ENCODE measurements around the gene SLC4A4. TPM values are rescaled to one million over a fixed set of nuclear protein-coding genes. Genes with fewer than 3 reads are reported as not detected.
A peak's percentile ranks its signal among the peaks of the same experiment; 100 is the strongest.
"Not testable (repeated sequence)": the region's sequence is repeated elsewhere in the genome, so short reads cannot be mapped to it uniquely, and the experiment has no call there.

The SLC4A4 gene
- total RNA-seq, 1 experiment from 2014 or later = not detected

DNA sequence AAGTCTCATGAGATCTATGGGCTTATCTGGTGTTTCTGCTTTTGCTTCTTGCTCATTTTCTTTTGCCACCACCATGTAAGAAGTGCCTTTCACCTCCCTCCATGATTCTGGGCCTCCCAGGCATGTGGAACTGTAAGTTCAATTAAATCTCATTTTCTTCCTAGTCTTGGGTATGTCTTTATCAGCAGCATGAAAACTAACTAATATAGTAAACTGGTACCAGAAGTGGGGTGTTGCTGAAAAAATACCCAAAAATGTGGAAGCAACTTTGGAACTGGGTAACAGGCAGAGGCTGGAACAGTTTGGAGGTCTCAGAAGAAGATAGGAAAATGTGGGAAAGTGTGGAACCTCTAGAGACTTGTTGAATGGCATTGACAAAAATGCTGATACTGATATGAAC lies 70.1 kb downstream of the SLC4A4 start:
- not testable (repeated sequence) for DNase-seq (ENCODE audit: low spot score)

DNA sequence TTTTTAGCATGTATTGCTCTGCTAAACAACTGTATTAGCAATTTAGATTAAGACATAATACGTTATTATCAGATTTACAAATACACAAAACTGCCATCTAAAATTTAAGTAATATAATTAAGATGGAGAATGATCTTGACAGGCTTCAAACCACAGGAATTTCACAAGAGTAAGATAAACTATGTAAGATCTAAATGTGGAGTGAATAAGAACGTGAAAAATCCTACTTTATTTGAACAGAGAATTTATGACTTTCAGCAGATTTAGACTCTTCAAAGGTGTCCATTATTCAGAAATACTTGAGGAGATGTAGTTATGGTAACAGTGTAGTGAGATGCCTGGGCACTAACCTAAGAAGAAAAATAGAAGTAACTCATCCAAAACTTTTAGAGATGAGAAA lies 73.2 kb downstream of the SLC4A4 start:
- DNase-seq (ENCODE audit: low spot score) = no peak

DNA sequence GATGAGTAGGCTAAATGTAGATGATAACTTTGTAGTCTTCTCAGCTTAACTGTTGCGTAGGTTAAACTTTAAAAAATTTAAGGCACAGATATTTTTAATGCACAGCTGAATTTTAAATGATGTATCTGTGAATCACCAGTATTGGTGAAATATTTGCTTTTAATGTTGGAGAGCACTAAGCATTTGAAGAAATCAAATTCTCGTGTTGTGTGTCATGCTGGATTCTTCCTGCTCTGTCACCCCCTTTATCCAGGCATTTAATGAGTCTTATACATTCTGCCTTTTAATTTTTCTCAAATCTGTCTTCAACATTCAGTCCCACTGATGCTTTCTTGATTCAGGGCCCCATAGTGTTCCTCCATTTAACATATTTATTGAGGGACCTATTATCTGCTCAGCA lies 76.7 kb downstream of the SLC4A4 start:
- DNase-seq (ENCODE audit: low spot score) = no peak

- no peak for DNase-seq (ENCODE audit: low spot score)
These were observed 78.3 kb downstream of the SLC4A4 start for GRCh38 chr4:71417150-71417549.

DNA sequence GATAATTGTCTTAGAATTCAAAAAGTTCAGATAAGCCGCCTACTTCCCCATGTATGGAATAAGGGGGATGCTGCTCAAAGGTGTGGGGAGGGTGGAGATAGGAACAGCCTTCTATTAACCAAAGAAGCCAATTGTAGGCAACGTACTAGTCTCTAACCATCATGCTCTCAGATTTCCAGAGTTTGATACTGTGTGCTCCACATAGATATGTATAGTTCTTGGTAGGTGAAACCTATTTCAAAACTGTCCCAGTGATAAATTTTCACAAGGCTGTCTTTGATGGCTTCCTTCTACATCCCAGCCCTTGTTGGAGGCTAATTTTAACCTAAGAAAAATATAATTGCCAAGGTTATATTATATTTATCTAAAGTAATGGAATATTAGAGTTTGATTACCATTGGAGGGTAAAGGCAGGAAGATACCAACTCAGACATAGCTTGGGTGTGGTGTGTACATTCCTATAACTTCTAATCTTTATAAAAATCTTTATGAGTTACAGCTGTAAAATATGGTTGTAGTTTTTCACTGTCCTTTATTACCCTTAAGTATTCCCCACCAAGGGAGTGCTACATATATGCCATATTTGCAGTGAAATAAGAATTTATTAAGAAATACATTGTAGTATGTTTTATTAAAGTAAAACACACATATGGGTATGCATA lies 87.7 kb downstream of the SLC4A4 start:
- DNase-seq (ENCODE audit: low spot score) = no peak

DNA sequence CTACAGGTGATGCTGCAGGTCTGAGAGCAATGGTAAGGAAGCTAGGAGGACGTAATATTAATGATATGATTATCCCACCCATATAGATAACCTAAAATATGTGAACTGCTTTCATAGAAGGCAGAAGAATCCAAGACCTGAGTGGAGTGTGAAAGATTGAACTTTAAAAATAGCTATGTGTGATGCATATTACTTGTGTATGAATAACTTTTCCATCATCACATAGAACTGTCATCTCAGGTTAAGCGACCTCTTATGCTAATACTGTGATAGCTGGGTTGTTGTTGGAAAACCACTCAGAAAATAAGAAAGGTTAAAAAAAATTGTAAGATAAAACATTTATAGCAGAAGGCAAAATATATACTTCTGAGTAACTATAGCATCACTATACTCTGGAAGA lies 90.3 kb downstream of the SLC4A4 start:
- no peak for DNase-seq (ENCODE audit: low spot score)

DNA sequence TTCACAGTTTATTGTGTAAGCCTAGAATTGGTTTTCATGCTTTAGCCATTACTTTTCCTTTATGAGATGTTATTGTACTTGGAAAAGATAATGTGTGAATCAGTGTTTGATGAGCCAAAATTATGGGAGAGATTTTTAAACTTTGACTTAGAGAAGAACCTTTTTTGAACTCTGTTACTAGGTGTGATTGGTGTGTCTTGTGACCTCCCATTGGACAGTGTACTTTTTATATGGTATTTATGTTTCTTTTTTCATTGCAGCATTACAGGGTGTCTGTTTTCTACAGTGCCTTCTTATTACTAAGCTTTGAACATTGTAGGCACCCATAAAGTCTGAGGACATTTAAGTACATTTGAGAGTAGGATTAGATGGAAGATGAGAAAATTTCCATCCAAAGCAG lies 91.1 kb downstream of the SLC4A4 start:
- no peak for DNase-seq (ENCODE audit: low spot score)

DNA sequence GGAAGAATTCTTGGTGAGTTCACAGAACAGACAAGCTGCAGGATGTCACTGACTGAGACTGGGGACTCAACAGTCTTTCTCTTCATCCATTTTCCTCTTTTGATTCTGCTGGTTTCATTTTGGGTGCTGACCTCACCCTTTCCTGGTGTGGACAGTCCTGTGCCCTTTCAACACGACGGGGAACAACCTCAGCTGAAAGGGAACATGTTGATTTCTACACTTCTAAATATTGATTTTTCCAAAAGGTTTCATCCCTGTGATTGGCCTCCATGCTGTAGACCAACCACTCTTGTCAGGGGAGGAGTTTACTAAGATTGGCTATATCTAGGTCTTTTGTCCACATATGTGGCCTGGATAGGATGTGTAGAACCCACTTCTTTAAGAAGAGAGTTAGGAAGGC lies 91.8 kb downstream of the SLC4A4 start:
- no peak for DNase-seq (ENCODE audit: low spot score)

DNA sequence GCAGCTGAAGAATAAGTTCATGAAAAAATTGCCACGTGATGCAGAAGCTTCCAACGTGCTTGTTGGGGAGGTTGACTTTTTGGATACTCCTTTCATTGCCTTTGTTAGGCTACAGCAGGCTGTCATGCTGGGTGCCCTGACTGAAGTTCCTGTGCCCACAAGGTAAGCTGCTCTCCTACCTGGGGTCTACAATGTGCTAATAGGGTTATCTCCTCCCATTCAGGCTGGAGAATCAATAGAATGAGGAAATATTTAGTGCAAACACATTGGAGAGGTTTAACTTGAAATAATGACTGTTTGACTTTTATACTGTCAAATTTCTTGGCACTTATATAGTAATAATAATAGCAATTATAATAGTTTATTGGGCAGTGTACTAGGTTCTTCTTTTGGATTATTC lies 101.8 kb downstream of the SLC4A4 start:
- DNase-seq (ENCODE audit: low spot score) = no peak

DNA sequence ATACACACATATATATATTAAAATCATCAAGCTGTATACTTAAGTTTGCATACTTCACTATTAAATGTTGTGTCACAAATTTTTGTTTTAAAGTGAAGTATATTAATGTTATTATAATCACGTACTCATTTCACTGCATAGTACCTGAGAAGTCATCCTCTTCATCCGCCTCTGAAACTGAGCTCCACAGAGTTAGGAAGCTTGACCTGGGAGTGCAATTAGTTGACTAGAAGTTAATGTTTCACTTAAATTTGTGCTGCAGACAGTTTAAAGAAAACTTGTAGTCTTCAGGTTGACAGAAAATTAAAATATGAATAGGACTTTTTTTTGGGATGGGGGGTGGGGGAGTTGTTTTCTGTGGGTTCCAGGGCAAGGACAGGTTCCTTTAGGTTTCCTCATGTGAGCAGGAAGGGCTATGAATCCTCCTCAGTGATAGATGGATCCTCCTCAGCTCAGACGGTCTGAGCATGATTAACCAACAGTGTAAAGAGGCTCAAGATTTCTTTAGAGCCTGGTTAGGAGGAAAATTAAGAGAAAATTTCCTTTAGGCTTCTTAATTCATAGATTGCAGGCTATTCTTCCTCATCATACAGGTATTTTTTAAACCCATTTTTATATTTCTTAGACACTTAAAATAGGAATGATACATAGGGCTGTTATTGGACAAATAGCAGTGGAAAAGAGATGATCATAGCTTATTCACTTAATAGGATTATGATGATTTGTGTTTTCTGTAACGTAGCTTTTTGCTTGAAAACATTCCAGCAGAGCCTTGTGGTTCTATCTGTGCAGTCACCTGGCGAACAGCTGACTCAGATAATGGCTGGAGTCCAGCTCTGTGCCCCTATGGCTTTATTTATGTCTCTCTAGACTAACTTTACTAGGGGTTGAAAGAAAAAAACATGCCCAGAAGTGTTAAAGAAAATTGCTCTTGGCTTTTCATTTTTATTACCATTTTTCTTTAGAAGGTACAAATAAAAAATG lies 102.7 kb downstream of the SLC4A4 start:
- peak; percentile 1 for DNase-seq (ENCODE audit: low spot score)

GRCh38 chr4:71442336-71442735 lies 103.5 kb downstream of the SLC4A4 start:
- DNase-seq (ENCODE audit: low spot score) = no peak

DNA sequence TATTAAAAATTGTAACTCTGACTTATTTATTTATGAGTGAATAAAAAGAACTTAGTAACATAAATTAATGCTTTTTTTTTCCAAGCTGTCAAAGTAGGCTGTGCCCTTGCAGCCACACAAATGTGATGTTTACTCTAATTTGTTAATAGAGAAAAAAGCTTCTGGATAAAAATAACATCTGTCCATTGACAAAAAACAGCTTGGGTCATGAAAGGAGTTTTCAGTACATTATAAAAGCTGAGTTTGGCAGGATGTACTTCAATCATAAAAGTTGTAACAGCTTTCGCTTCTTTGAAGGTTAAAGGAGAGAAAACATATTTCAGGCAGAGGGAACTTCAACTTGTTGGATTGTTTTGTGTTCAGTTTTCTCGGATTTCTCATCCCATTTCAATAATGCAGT lies 105.6 kb downstream of the SLC4A4 start:
- no peak for DNase-seq (ENCODE audit: low spot score)

GRCh38 chr4:71445811-71446210 lies 107.0 kb downstream of the SLC4A4 start:
- DNase-seq (ENCODE audit: low spot score) = no peak

- no peak for DNase-seq (ENCODE audit: low spot score)
These were observed 107.8 kb downstream of the SLC4A4 start for GRCh38 chr4:71446479-71447081.

DNA sequence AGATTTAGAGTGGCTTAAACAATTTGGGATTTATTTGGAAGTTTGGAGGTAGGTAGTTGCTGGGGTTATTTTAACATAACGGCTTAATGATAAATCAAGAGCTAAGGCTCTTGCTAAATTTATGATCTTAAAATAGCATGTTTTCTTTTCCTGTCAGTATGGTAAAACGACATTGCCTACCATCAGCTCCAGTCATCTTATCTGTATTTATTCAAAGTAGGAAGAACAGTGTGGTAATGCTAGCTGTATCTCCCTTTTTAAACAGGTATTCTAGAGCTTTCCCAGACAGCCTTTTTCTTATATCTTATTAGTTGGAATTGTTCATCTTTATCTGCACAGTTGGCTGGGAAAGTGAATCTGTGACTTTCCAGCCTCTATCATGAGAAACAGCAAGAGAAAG lies 110.2 kb downstream of the SLC4A4 start:
- DNase-seq (ENCODE audit: low spot score) = no peak

DNA sequence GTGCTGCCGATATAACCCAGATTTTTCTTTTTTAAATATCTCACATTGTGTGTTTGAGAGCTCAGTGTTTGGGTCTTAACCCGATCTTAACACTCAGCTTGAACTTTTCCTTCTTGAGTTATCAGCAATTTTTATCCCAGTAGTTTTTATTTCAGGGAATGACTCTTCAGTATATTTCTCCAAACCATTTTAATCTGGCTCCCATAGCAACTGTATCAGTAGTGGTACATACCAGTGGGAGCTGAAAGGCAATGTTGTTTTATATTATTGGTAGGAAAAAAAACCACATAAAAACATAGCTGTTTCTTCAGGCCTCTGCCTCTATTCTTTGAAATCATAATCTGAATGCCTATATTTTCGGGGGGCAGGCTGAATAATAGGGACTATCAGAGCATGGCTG lies 111.1 kb downstream of the SLC4A4 start:
- no peak for DNase-seq (ENCODE audit: low spot score)

- no peak for DNase-seq (ENCODE audit: low spot score)
These were observed 114.7 kb downstream of the SLC4A4 start for GRCh38 chr4:71453531-71453930.

DNA sequence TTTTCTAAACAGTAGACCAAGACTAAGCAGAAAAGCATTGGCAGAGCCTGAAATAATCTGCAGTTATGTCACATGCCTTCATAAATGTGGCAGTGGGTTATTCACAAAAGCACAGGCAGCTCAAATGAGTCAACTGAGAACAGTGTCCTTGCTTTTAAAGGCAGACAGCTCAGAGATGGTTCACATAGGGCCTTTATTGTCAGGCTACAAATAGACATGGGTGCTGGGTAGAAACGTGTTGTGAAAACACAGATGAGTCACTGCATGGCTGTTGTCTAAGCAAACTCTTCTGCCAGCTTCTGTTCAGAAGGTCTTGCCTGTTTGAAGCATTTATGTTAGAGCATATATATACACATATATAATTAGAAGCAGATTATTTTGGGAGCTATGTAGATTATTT lies 118.0 kb downstream of the SLC4A4 start:
- no peak for DNase-seq (ENCODE audit: low spot score)

- no peak for DNase-seq (ENCODE audit: low spot score)
These were observed 121.6 kb downstream of the SLC4A4 start for GRCh38 chr4:71460371-71460770.

DNA sequence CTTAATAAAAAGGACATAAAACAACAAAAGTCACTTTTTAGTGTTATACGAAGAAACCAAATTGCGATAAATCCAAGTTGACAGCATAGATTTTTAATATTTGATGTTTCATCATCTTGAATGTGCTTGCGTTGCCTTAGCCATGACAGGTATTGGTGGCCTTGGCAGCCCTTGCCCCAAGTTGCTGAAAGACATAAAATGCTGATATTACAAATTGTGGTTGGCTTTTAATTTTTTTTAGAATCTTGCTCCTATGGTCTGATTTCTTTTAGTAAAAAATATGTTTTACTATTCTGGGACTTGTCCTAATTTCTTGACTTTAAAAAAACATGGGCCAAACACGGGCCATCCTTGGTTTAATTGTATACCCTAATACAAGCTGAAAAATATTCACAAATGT lies 122.6 kb downstream of the SLC4A4 start:
- no peak for DNase-seq (ENCODE audit: low spot score)

DNA sequence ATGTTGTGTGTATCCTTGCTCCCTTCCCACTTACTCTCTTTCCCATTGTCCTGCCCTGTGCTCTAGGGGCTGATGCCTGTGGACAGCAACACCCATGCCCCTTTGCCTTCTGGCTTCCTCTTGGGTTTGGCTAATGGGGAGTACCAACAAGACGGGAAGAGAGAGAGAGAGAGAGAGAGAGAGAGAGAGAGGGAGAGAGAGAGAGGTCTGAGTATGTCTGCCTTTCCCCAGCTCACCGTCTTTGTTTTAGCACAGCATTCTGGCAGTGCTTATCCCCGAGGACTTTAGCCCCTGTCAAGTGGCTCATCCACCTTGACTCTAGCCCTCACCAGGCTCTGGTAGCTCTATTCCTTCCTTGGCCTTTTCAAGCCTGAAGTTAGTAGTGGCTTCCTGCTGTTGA lies 128.0 kb downstream of the SLC4A4 start:
- DNase-seq (ENCODE audit: low spot score) = no peak

- no peak for DNase-seq (ENCODE audit: low spot score)
These were observed 129.4 kb downstream of the SLC4A4 start for GRCh38 chr4:71468116-71468710.

All from A172 (cell line).